ENCODE results near the gene KISS1. TPM values are rescaled to one million over a fixed set of nuclear protein-coding genes. Genes with fewer than 3 reads are reported as not detected.

KISS1 gene
- polyA plus RNA-seq, 1 of the 3 experiments (the other 2 are of a cell fraction): 0.10 TPM

DNA sequence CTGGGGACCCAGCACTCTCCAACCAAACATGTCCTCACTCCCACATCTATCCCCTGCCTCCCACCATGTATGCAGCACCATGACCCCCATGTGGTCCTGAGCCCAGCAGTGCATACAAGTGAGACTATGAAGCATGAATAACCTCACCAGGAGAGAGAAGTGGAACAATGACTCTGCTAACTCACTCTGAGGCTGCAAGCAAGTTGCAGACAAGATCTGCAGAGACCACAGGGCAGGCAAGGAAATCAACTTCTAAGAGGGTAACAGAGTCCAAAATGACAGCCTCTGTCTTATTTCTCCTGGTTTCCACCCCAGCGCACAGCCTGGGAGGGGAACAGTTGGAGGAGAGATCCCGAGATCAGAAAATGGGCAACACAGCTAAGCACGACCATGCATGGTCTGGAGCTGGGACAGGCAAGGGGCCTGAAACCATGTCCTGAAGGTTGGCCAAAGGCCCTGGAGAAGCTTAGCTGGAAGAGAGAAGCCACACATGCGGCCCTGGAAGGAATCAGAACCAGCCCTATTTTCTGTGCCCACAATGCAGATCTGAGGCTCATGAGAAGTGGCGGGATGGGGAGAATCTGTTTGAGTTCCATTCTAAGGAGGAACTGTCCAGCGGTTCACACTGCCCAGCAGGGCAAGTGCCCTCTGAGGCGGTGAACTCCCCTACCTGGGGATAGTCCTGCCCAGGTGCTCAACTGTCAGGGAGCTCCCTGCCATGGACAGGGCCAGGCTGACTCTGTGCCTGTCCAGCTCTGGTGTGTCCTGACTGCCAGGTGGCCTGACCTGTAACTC, 17.6 kb downstream of the KISS1 start:
- Histone ChIP-seq H3K27ac (ENCODE audit: low read depth in 2 of 2, low read length in 1 of 2) (no peak overlapping the region), H3K4me1 (ENCODE audit: control insufficient read depth in 1 of 2, insufficient read depth in 2 of 2, low read depth in 1 of 2, low read length in 1 of 2) (no peaks in the 10 kb centered on the region), H3K27me3 (ENCODE audit: insufficient read depth) (no peaks in the 10 kb centered on the region; the same call in 1 of the 2 replicates), H3K9me2 (no peaks in the 10 kb centered on the region), H3K9ac (no peak overlapping the region), H3F3A (replicated peaks; ENCODE audit: insufficient read depth) (no peaks in the 10 kb centered on the region), H3K79me2 (ENCODE audit: insufficient read depth) (no peaks in the 10 kb centered on the region), H3K36me3 (replicated peaks in 1 of 2; ENCODE audit: control insufficient read depth in 1 of 2, insufficient read depth in 2 of 2, low read length in 1 of 2) (no peaks in the 10 kb centered on the region), H2AFZ (ENCODE audit: low read depth) (no peak overlapping the region), H3K4me3 (ENCODE audit: low read depth in 2 of 2, low read length in 1 of 2) (no peak overlapping the region), H3K4me2 (no peak overlapping the region), H4K20me1 (ENCODE audit: insufficient read depth) (no peaks in the 10 kb centered on the region), H3K9me3 (no peaks in the 10 kb centered on the region)
- no peak for TF ChIP-seq RAD21 (IDR thresholded peaks at IDR 0.05; ENCODE audit: low read length)
- TF ChIP-seq, protein P1, sequence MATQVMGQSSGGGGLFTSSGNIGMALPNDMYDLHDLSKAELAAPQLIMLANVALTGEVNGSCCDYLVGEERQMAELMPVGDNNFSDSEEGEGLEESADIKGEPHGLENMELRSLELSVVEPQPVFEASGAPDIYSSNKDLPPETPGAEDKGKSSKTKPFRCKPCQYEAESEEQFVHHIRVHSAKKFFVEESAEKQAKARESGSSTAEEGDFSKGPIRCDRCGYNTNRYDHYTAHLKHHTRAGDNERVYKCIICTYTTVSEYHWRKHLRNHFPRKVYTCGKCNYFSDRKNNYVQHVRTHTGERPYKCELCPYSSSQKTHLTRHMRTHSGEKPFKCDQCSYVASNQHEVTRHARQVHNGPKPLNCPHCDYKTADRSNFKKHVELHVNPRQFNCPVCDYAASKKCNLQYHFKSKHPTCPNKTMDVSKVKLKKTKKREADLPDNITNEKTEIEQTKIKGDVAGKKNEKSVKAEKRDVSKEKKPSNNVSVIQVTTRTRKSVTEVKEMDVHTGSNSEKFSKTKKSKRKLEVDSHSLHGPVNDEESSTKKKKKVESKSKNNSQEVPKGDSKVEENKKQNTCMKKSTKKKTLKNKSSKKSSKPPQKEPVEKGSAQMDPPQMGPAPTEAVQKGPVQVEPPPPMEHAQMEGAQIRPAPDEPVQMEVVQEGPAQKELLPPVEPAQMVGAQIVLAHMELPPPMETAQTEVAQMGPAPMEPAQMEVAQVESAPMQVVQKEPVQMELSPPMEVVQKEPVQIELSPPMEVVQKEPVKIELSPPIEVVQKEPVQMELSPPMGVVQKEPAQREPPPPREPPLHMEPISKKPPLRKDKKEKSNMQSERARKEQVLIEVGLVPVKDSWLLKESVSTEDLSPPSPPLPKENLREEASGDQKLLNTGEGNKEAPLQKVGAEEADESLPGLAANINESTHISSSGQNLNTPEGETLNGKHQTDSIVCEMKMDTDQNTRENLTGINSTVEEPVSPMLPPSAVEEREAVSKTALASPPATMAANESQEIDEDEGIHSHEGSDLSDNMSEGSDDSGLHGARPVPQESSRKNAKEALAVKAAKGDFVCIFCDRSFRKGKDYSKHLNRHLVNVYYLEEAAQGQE (IDR thresholded peaks at IDR 0.05; ENCODE audit: low read depth, low read length): peak; percentile 79; the same call in 1 of the 2 replicates
- 81% methylated on average over 5 of the region's 7 CpGs for WGBS (ENCODE audit: low lambda C conversion rate)
- POLR2A ChIA-PET: no interaction called here
- DNase-seq: no peak
- CTCF ChIA-PET: interaction anchor here (0.8 to 5.5 kb wide), 4 partner anchors 10 to 307 kb away, joined by 3 to 33 read pairs (median 6); no protein-coding TSS in a partner anchor

- no peak for TF ChIP-seq RFX5 (IDR thresholded peaks at IDR 0.05; ENCODE audit: low read length)
- TF ChIP-seq TEAD4 (IDR thresholded peaks at IDR 0.05; ENCODE audit: borderline replicate concordance, insufficient read depth): no peak
- TF ChIP-seq, protein P2, sequence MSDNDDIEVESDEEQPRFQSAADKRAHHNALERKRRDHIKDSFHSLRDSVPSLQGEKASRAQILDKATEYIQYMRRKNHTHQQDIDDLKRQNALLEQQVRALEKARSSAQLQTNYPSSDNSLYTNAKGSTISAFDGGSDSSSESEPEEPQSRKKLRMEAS (IDR thresholded peaks at IDR 0.05; ENCODE audit: low read depth): no peak
- TF ChIP-seq TAF1 (IDR thresholded peaks at IDR 0.05; ENCODE audit: borderline replicate concordance, low read depth, low read length): no peak
- TF ChIP-seq SIN3A (IDR thresholded peaks at IDR 0.05; ENCODE audit: borderline replicate concordance, low read depth, low read length): no peak
- TF ChIP-seq MXI1 (IDR thresholded peaks at IDR 0.05; ENCODE audit: low read depth, low read length): no peak
- no peak for TF ChIP-seq EP300 (IDR thresholded peaks at IDR 0.05; ENCODE audit: borderline replicate concordance in 1 of 2, low read depth in 1 of 2, low read length in 1 of 2)
- TF ChIP-seq, protein P3, sequence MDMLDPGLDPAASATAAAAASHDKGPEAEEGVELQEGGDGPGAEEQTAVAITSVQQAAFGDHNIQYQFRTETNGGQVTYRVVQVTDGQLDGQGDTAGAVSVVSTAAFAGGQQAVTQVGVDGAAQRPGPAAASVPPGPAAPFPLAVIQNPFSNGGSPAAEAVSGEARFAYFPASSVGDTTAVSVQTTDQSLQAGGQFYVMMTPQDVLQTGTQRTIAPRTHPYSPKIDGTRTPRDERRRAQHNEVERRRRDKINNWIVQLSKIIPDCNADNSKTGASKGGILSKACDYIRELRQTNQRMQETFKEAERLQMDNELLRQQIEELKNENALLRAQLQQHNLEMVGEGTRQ (IDR thresholded peaks at IDR 0.05; ENCODE audit: borderline replicate concordance, low read depth, low read length): no peak
- TF ChIP-seq FOXJ3 (CRISPR knock-in tag; IDR thresholded peaks at IDR 0.05): no peak
- TF ChIP-seq FOXM1 (IDR thresholded peaks at IDR 0.05; ENCODE audit: low read depth): no peak
- no peak for TF ChIP-seq NRF1 (IDR thresholded peaks at IDR 0.05; ENCODE audit: low read depth, low read length)
- TF ChIP-seq RCOR1 (IDR thresholded peaks at IDR 0.05; ENCODE audit: low read length): no peak
- TF ChIP-seq, protein P4, sequence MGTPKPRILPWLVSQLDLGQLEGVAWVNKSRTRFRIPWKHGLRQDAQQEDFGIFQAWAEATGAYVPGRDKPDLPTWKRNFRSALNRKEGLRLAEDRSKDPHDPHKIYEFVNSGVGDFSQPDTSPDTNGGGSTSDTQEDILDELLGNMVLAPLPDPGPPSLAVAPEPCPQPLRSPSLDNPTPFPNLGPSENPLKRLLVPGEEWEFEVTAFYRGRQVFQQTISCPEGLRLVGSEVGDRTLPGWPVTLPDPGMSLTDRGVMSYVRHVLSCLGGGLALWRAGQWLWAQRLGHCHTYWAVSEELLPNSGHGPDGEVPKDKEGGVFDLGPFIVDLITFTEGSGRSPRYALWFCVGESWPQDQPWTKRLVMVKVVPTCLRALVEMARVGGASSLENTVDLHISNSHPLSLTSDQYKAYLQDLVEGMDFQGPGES (IDR thresholded peaks at IDR 0.05; ENCODE audit: low read depth, low read length): no peak
- TF ChIP-seq FOSL2 (IDR thresholded peaks at IDR 0.05; ENCODE audit: borderline replicate concordance, low read depth): no peak
- TF ChIP-seq, protein P5, sequence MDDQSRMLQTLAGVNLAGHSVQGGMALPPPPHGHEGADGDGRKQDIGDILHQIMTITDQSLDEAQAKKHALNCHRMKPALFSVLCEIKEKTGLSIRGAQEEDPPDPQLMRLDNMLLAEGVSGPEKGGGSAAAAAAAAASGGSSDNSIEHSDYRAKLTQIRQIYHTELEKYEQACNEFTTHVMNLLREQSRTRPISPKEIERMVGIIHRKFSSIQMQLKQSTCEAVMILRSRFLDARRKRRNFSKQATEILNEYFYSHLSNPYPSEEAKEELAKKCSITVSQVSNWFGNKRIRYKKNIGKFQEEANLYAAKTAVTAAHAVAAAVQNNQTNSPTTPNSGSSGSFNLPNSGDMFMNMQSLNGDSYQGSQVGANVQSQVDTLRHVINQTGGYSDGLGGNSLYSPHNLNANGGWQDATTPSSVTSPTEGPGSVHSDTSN (IDR thresholded peaks at IDR 0.05): no peak
- no peak for TF ChIP-seq JUND (IDR thresholded peaks at IDR 0.05)
- no peak for TF ChIP-seq TCF12 (IDR thresholded peaks at IDR 0.05)
- no peak for TF ChIP-seq EZH2phosphoT487 (IDR thresholded peaks at IDR 0.05; ENCODE audit: borderline replicate concordance, low read depth)
- TF ChIP-seq RAD21 (IDR thresholded peaks at IDR 0.05; ENCODE audit: low read length): no peak
Observed at GRCh38 chr1:204177133-204177532, 19.2 kb downstream of the KISS1 start.

More at GRCh38 chr1:204177133-204177532, 19.2 kb downstream of the KISS1 start:
- DNase-seq: no peak
- ChIA-PET CTCF (interaction anchor here (0.9 to 5.5 kb wide), 4 partner anchors 14 to 234 kb away, joined by 4 to 33 read pairs (median 4); no protein-coding TSS in a partner anchor), POLR2A (no interaction called here)
- WGBS (ENCODE audit: low lambda C conversion rate): 33% methylated on average over 4 of the region's 4 CpGs
- no peak overlapping the region for H2AFZ ChIP-seq (ENCODE audit: low read depth)
- 0 out of 4 replicates have a peak, but pooled peaks cover 0 to 3% of the 10 kb centered on the region in 2 experiments for H3K4me1 ChIP-seq (ENCODE audit: control insufficient read depth in 1 of 2, insufficient read depth in 2 of 2, low read depth in 1 of 2, low read length in 1 of 2)
- H3F3A ChIP-seq (replicated peaks; ENCODE audit: insufficient read depth): no peaks in the 10 kb centered on the region
- H3K27me3 ChIP-seq (ENCODE audit: insufficient read depth): no peaks in the 10 kb centered on the region; the same call in 1 of the 2 replicates
- no peaks in the 10 kb centered on the region for H3K79me2 ChIP-seq (ENCODE audit: insufficient read depth)
- no peak overlapping the region for H3K4me2 ChIP-seq
- H4K20me1 ChIP-seq (ENCODE audit: insufficient read depth): no peaks in the 10 kb centered on the region
- H3K27ac ChIP-seq (ENCODE audit: low read depth in 2 of 2, low read length in 1 of 2): no peak overlapping the region
- no peak overlapping the region for H3K4me3 ChIP-seq (ENCODE audit: low read depth in 2 of 2, low read length in 1 of 2)
- no peak overlapping the region for H3K9ac ChIP-seq
- no peaks in the 10 kb centered on the region for H3K9me3 ChIP-seq
- no peaks in the 10 kb centered on the region for H3K9me2 ChIP-seq
- H3K36me3 ChIP-seq (replicated peaks in 1 of 2; ENCODE audit: control insufficient read depth in 1 of 2, insufficient read depth in 2 of 2, low read length in 1 of 2): no peaks in the 10 kb centered on the region

Data from SK-N-SH (cell line).